Left colon (tissue), 2 donors: Measurements from ENCODE around the gene NDST1. TPM values are rescaled to one million over a fixed set of nuclear protein-coding genes. Genes with fewer than 3 reads are reported as not detected.
A peak's percentile ranks its signal among the peaks of the same experiment; 100 is the strongest.
"Not testable (repeated sequence)": the region's sequence is repeated elsewhere in the genome, so short reads cannot be mapped to it uniquely, and the experiment has no call there.

Experiments used
- ATAC-seq: fragments of 200-7000 bp; cut with Tn5 transposase; one replicate; pipeline ENCODE4 v1.9.1; 2020; ENCODE audit warnings: mild to moderate bottlenecking, moderate library complexity
- DNase-seq, 2 donors: peaks; one replicate each; pipeline ENCODE4 v3.0.0-alpha.2; 2020
- intact Hi-C, 2 donors: fragments of 100-400 bp; cut with DNase I in 1 of 2; cut with micrococcal nuclease in 1 of 2; formaldehyde crosslinking; loops; one replicate each; pipeline versions ENCODE4 v1.11.2 to v1.14.0; 2022; cut with DNase I, micrococcal nuclease
- long read RNA-seq: library from polyadenylated mRNA; unstranded; transcript quantifications from one replicate; pipeline ENCODE4 v2.0.0, GENCODE V29; 2021
- total RNA-seq, 2 donors: library from RNA; stranded (reverse); fragmentation: NEBNext Ultra II Directional; extraction: Animal tissue kit (Norgen Biotek cat#: 25700); gene quantifications; one replicate each; pipeline ENCODE4 v1.2.1, GENCODE V29; 2021
- donor health status: DM: no; HTN: no; CAD: no.
- donor health status: DM: yes; HTN: yes; CAD: no.

Gene NDST1
- total RNA-seq, result 10 to 100 TPM; 63.5 to 73.9 TPM
- long read RNA-seq, partial matches to known transcripts, result 7 of 12 reads
- long read RNA-seq, other reads (novel, unspliced or antisense), result 5 of 12 reads

- intact Hi-C loops, result no loop called here
- DNase-seq (peak; percentile 72 to 85), ATAC-seq (peak; percentile 61)
Measured at GRCh38 chr5:150507474-150508276, at the start of gene NDST1. Gene NDST1, plus strand, starts transcription at chr5:150508131. Its CDS starts 13,124 bp downstream, at chr5:150521255.

GRCh38 chr5:150458802-150459557, 49.0 kb upstream of the NDST1 start:
- intact Hi-C loops, result no loop called here
- ATAC-seq (peak; percentile 95), DNase-seq (peak; percentile 59 to 85)

GRCh38 chr5:150460781-150461180, 47.1 kb upstream of the NDST1 start:
- no peak for DNase-seq
- intact Hi-C loops, result loop anchor here (5.0 to 10.0 kb wide), 3 partner anchors 67 to 194 kb away; no protein-coding TSS in a partner anchor
- no peak for ATAC-seq

GRCh38 chr5:150461231-150461630, 46.7 kb upstream of the NDST1 start:
- no peak for ATAC-seq
- DNase-seq, result peak; percentile 41 to 47

GRCh38 chr5:150464554-150465012, 43.3 kb upstream of the NDST1 start:
- intact Hi-C loops, result loop anchor here (5.0 to 10.0 kb wide), 3 partner anchors 63 to 190 kb away; no protein-coding TSS in a partner anchor
- DNase-seq (no peak), ATAC-seq (no peak)

More at GRCh38 chr5:150461231-150461630, 46.7 kb upstream of the NDST1 start:
- intact Hi-C loops, result loop anchor here (5.0 to 10.0 kb wide), 3 partner anchors 66 to 194 kb away; no protein-coding TSS in a partner anchor

GRCh38 chr5:150465927-150466326, 42.0 kb upstream of the NDST1 start:
- DNase-seq (no peak), ATAC-seq (no peak)
- intact Hi-C loops, result loop anchor here (10.0 kb wide), 2 partner anchors 79 to 189 kb away; no protein-coding TSS in a partner anchor

- no peak for ATAC-seq
- no peak for DNase-seq
- intact Hi-C loops, result loop anchor here (10.0 kb wide), 2 partner anchors 77 to 187 kb away; no protein-coding TSS in a partner anchor
Measured at GRCh38 chr5:150468206-150468605, 39.7 kb upstream of the NDST1 start.

- ATAC-seq (no peak), DNase-seq (no peak)
- intact Hi-C loops, result loop anchor here (10.0 kb wide), 2 partner anchors 75 to 185 kb away; no protein-coding TSS in a partner anchor
Measured at GRCh38 chr5:150469718-150470469, 38.0 kb upstream of the NDST1 start.

GRCh38 chr5:150473673-150474358, 34.1 kb upstream of the NDST1 start:
- ATAC-seq (no peak), DNase-seq (no peak)
- intact Hi-C loops, result no loop called here

- ATAC-seq, intact Hi-C loops, DNase-seq: not testable (repeated sequence)
Measured at GRCh38 chr5:150476568-150476967, 31.4 kb upstream of the NDST1 start.

- intact Hi-C loops, result no loop called here
- ATAC-seq (no peak), DNase-seq (no peak)
Measured at GRCh38 chr5:150479416-150479815, 28.5 kb upstream of the NDST1 start.

- ATAC-seq (no peak), DNase-seq (no peak)
- intact Hi-C loops, result no loop called here
Measured at GRCh38 chr5:150481708-150481965, 26.3 kb upstream of the NDST1 start.

- DNase-seq, result no peak
- intact Hi-C loops, result no loop called here
- no peak for ATAC-seq
Measured at GRCh38 chr5:150481972-150482406, 25.9 kb upstream of the NDST1 start.

- DNase-seq (no peak), ATAC-seq (no peak)
- intact Hi-C loops, result no loop called here
Measured at GRCh38 chr5:150484964-150485692, 22.8 kb upstream of the NDST1 start.

- DNase-seq (peak in 1 of 2 donors; percentile 77), ATAC-seq (peak; percentile 66)
- intact Hi-C loops, result no loop called here
Measured at GRCh38 chr5:150485693-150486401, 22.1 kb upstream of the NDST1 start.

GRCh38 chr5:150486402-150487198, 21.3 kb upstream of the NDST1 start:
- ATAC-seq (peak; percentile 55), DNase-seq (peak in 1 of 2 donors; percentile 71)
- intact Hi-C loops, result no loop called here
